Measurements from ENCODE around the gene TSSK1B.

DNA sequence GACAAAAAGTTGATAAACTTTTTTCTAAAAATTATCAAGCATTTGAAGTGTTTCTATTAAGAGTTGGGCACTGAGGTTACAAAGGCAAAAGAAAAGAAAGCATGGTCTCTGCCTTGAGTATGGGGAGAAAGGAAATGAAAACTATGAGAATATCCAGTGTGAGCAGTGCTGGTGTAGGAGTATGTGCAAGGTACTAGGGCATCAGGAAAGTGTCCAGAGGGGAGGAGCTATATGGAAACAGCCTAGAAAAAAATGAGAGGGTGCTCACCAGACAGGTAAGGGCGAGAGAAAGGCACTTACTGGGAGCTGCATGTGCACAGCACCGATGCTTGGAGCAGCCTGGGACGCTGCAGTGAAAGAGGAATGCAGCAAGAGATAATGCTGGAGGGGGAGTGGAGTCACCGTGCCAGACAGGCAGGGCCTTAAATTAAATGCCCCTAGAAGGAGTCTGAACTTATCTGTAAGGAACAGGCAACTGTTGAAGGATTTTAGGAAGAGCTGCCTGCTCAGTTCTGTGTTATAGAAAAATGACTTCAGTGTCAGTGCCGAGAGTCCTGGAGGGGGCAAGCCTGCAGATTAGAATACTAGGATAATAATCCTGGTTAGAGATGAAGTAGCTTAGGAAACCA lies 39.4 kb upstream of the TSSK1B start:
- TF ChIP-seq POLR2A (IDR thresholded peaks at IDR 0.05; ENCODE audit: extremely low read depth, insufficient read length) (no peak), MYC (IDR thresholded peaks at IDR 0.05; ENCODE audit: low read depth, low read length) (no peak)
- TF ChIP-seq, protein P1, sequence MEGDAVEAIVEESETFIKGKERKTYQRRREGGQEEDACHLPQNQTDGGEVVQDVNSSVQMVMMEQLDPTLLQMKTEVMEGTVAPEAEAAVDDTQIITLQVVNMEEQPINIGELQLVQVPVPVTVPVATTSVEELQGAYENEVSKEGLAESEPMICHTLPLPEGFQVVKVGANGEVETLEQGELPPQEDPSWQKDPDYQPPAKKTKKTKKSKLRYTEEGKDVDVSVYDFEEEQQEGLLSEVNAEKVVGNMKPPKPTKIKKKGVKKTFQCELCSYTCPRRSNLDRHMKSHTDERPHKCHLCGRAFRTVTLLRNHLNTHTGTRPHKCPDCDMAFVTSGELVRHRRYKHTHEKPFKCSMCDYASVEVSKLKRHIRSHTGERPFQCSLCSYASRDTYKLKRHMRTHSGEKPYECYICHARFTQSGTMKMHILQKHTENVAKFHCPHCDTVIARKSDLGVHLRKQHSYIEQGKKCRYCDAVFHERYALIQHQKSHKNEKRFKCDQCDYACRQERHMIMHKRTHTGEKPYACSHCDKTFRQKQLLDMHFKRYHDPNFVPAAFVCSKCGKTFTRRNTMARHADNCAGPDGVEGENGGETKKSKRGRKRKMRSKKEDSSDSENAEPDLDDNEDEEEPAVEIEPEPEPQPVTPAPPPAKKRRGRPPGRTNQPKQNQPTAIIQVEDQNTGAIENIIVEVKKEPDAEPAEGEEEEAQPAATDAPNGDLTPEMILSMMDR (IDR thresholded peaks at IDR 0.05; ENCODE audit: low read depth, low read length): no peak
- TF ChIP-seq, protein P2, sequence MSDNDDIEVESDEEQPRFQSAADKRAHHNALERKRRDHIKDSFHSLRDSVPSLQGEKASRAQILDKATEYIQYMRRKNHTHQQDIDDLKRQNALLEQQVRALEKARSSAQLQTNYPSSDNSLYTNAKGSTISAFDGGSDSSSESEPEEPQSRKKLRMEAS (IDR thresholded peaks at IDR 0.05; ENCODE audit: low read depth, low read length): no peak

All from NB4 (cell line).